Sigmoid colon (tissue), 4 donors: ENCODE data around the gene CNEP1R1.

Source experiments
- CTCF ChIP-seq, 4 experiments: fragments of 450-650 bp in 3 of 4; fragments of 200-600 bp in 1 of 4; IDR thresholded peaks; one replicate each; pipeline ENCODE4 v1.5.1; 2016 to 2019; ENCODE audit warnings: antibody characterized with exemption in 4 of 4, mild to moderate bottlenecking in 3 of 4, moderate library complexity in 2 of 4
- EP300 ChIP-seq, 4 donors: sonication (generic); formaldehyde crosslinking; IDR thresholded peaks; one replicate each; pipeline ENCODE4 v1.6.1; 2017; ENCODE audit warnings: antibody characterized with exemption in 4 of 4
- POLR2A ChIP-seq, 2 donors: fragments of 450-650 bp; IDR thresholded peaks; one replicate each; pipeline ENCODE4 v1.6.1; 2016; ENCODE audit warnings: antibody characterized with exemption in 2 of 2, mild to moderate bottlenecking in 2 of 2, moderate library complexity in 2 of 2

- TF ChIP-seq POLR2A (IDR thresholded peaks at IDR 0.05) (no peak), CTCF (IDR thresholded peaks at IDR 0.05) (no peak), EP300 (IDR thresholded peaks at IDR 0.05) (no peak)
These were observed 43.5 kb downstream of the CNEP1R1 start for GRCh38 chr16:50068550-50068949.
